ENCODE data around the gene NOS1AP.

GRCh38 chr1:162189345-162189744 is 119.9 kb downstream of the NOS1AP start:
- no peak for TF ChIP-seq CTCF (IDR thresholded peaks at IDR 0.05)
- TF ChIP-seq POLR2A (IDR thresholded peaks at IDR 0.05), result no peak
- no peak for TF ChIP-seq POLR2AphosphoS5 (IDR thresholded peaks at IDR 0.05)

Measured in stomach (tissue), 4 donors.